GM12874 (cell line): ENCODE measurements around the gene ATP1A4.

Source experiments
- CTCF ChIP-seq: IDR thresholded peaks from 2 replicates; pipeline ENCODE4 v1.5.1; 2011; ENCODE audit warnings: low read depth, mild to moderate bottlenecking, control low read depth, low read length, moderate library complexity; ENCODE audit not compliant: insufficient read depth

Gene ATP1A4

DNA sequence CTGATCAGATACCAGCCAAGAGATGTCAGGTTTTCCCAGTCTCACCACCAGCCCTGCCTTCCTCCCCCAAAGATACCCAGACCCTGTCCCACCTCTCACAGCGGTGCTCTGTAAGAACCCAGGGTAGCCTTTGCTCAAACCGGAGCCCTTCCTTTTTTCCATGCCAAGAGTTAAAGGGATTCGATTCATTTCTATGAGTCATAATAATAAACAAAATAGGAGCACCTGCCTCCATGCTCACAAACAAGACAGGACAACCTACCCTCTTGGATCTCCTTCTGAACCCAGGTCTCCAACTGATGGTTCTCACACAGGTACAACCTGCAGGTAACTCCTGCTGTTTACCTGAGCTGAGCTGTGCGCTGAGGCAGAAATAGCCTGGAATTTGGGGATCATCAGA is 41.7 kb upstream of the ATP1A4 start:
- TF ChIP-seq CTCF: no peak

DNA sequence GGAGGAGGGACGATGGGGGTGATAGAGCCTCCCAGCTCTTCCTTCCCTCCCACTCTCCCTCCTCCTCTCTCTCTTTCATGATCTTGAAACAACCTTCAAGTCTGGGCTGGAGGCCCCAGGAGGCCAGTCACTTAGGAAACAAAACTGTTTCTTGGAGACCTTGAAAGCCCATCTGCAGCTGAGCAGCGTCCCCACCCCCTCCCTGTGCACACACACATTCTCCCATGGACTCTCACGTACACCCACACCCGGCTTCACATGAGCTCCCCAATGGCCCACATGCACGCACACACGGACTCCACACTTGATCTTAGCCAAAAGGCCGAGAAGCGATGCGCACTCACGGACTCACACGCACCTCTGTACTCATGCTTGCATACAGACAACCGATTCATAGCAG is 39.0 kb upstream of the ATP1A4 start:
- no peak for TF ChIP-seq CTCF

- no peak for TF ChIP-seq CTCF
These were observed 38.0 kb upstream of the ATP1A4 start for GRCh38 chr1:160113407-160113806.

GRCh38 chr1:160114085-160114484 is 37.3 kb upstream of the ATP1A4 start:
- no peak for TF ChIP-seq CTCF

DNA sequence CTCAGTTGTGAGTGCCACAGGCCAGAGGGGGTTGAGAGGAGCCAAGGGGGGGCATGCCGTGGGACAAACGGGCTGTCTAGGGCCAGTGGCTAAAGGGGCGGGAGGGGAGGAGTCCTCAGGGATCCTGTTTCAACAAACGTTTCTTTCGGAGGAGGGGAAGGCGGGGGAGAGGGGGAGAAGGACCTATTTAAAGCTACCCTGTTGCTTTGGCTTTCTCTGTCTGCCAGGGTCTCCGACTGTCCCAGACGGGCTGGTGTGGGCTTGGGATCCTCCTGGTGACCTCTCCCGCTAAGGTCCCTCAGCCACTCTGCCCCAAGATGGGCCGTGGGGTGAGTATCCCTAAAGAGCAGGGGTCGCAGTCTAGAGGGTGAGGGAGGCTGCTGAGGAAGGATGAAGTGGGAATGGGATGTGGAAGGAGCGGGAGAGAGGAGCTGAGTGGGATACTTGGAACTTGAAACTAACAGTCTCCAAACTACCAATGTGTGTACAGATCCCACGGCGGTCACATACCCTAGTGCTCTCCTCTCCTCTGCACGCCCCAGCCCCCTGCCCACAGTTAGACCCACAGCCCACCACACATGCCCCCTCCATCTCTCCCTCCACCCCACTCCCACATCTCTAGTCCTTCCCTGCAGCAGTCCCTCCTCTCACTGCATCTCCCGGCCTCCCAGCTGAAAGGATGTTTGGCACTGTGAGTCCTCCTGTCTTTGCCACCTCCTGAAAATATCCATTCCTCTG is 35.7 kb upstream of the ATP1A4 start, which contains the start of gene ATP1A2:
Gene ATP1A2, plus strand, starts transcription at position 215 of the 738 bp plus-strand sequence. Its CDS starts 103 bp downstream, at position 318.
- no peak for TF ChIP-seq CTCF

- TF ChIP-seq CTCF: no peak
These were observed 34.9 kb upstream of the ATP1A4 start for GRCh38 chr1:160116283-160117147.

- no peak for TF ChIP-seq CTCF
These were observed 34.1 kb upstream of the ATP1A4 start for GRCh38 chr1:160117300-160117699.
